GM18951 (cell line): ENCODE results near the gene ATP6V1C2.

Experiments
- POLR2A ChIP-seq: IDR thresholded peaks from 4 replicates; pipeline ENCODE4 v1.6.1; 2011; ENCODE audit warnings: mild to moderate bottlenecking; ENCODE audit not compliant: insufficient read length, insufficient read depth; ENCODE audit errors: extremely low read depth
- in situ Hi-C: fragments of 300-500 bp; cut with MboI; formaldehyde crosslinking; loops from one replicate; pipeline ENCODE4 v1.12.0; 2022; ENCODE audit warnings: low sequenced_read_pairs, mixed read lengths, inconsistent platforms; ENCODE audit not compliant: unreplicated experiment

The ATP6V1C2 gene

GRCh38 chr2:10742666-10743065 is 21.2 kb downstream of the ATP6V1C2 start:
- no peak for TF ChIP-seq POLR2A
- in situ Hi-C loops: no loop called here

- in situ Hi-C loops: no loop called here
- TF ChIP-seq POLR2A: no peak
Measured at GRCh38 chr2:10750610-10751009, 29.2 kb downstream of the ATP6V1C2 start.

- TF ChIP-seq POLR2A: no peak
Measured at GRCh38 chr2:10752236-10752635, 30.8 kb downstream of the ATP6V1C2 start.

GRCh38 chr2:10753156-10753555 is 31.7 kb downstream of the ATP6V1C2 start:
- TF ChIP-seq POLR2A: no peak
- in situ Hi-C loops: no loop called here

More at GRCh38 chr2:10752236-10752635, 30.8 kb downstream of the ATP6V1C2 start:
- in situ Hi-C loops: no loop called here

- in situ Hi-C loops: no loop called here
- TF ChIP-seq POLR2A: no peak
Measured at GRCh38 chr2:10753876-10754275, 32.4 kb downstream of the ATP6V1C2 start.

GRCh38 chr2:10755621-10756020 is 34.2 kb downstream of the ATP6V1C2 start:
- in situ Hi-C loops: no loop called here

GRCh38 chr2:10757814-10758286 is 36.4 kb downstream of the ATP6V1C2 start:
- TF ChIP-seq POLR2A: no peak
- in situ Hi-C loops: no loop called here

More at GRCh38 chr2:10755621-10756020, 34.2 kb downstream of the ATP6V1C2 start:
- no peak for TF ChIP-seq POLR2A

GRCh38 chr2:10759151-10759714 is 37.8 kb downstream of the ATP6V1C2 start:
- in situ Hi-C loops: no loop called here
- no peak for TF ChIP-seq POLR2A

GRCh38 chr2:10760794-10761504 is 39.5 kb downstream of the ATP6V1C2 start:
- in situ Hi-C loops: no loop called here
- TF ChIP-seq POLR2A: no peak

- in situ Hi-C loops: no loop called here
- no peak for TF ChIP-seq POLR2A
Measured at GRCh38 chr2:10761591-10761990, 40.2 kb downstream of the ATP6V1C2 start.

GRCh38 chr2:10762651-10763460 is 41.4 kb downstream of the ATP6V1C2 start:
- TF ChIP-seq POLR2A: no peak
- in situ Hi-C loops: no loop called here

- no peak for TF ChIP-seq POLR2A
- in situ Hi-C loops: no loop called here
Measured at GRCh38 chr2:10763461-10763800, 42.0 kb downstream of the ATP6V1C2 start.

GRCh38 chr2:10764096-10764785 is 42.8 kb downstream of the ATP6V1C2 start:
- in situ Hi-C loops: no loop called here
- no peak for TF ChIP-seq POLR2A
